ENCODE measurements around the gene FADD. TPM values are rescaled to one million over a fixed set of nuclear protein-coding genes. Genes with fewer than 3 reads are reported as not detected.
"Not testable (repeated sequence)": the region's sequence is repeated elsewhere in the genome, so short reads cannot be mapped to it uniquely, and the experiment has no call there.

The FADD gene
- total RNA-seq, 2 experiments from 2014 or later: 37.7 to 38.8 TPM

DNA sequence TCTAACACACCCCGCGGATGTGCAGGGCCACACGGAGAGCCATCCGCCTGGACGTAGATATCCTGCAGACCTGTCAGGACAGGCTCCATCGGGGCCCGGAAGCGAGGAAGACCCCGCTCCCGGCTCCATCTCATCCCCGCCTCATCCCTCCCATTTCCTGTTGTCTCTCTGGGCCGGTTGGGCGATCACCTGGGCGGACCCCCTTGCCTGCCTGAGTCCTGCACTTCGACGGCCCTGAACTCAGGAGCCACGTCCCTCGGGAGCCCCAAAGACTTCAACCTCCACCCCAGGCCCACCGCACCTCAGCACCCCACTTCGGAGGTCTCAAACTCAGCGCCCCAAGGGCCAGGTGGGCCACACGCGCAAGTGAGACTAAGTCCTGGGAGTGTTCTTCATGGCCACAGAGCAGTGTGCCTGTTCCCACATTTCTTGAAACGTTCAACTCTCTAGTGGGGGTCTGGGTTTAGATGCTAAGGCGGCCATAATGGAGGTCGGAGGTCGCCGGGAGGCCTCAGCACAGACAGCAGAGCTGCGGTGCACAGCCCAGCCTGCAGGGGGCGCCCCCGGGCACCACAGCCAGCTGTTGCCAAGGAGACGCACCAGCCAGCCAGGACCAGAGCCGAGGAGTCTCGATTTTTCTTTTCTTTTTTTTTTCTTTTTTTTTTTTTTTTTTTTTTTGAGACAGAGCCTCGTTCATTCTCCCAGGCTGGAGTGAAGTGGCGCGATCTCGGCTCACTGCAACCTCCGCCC is 26.0 kb upstream of the FADD start:
- CTCF ChIA-PET: interaction anchor here (0.6 to 1.5 kb wide), 5 partner anchors 21 to 502 kb away, joined by 3 to 4 read pairs (median 3); no protein-coding TSS in a partner anchor
- POLR2A ChIA-PET: no interaction called here

DNA sequence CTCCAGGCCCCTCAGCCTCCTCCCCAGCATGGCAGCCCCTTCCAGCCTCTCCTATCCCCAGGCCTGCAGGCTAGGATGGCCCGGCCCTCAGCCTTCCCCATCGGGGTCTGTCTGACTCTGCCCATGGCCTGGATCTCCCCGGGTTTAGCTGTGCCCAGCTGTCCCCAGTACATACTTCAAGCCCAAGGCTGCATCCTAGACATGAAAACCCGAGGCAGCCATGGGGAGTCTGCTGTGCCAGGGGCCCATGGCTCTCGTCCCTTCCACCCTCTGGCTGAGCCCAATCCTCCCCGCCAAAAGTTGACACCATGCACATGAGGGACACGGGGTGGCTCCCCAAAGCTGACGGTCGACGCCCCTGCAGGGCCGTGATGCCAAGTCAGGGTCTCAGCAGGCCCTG is 22.2 kb upstream of the FADD start:
- CTCF ChIA-PET: no interaction called here
- POLR2A ChIA-PET: no interaction called here

DNA sequence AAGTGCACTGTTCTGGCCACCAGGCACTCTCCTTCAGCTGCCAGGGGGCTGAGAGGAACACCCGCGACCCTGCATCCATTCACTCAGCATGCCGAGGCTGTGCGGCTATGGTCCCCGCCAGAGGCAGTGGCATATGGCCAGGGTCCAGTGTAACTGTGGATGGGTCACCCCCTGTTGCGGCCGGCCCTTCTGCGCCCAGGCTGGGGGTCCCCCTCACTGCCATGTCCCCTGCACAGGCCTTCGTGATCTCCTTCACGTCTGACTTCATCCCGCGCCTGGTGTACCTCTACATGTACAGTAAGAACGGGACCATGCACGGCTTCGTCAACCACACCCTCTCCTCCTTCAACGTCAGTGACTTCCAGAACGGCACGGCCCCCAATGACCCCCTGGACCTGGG is 20.8 kb upstream of the FADD start:
- CTCF ChIA-PET: no interaction called here

DNA sequence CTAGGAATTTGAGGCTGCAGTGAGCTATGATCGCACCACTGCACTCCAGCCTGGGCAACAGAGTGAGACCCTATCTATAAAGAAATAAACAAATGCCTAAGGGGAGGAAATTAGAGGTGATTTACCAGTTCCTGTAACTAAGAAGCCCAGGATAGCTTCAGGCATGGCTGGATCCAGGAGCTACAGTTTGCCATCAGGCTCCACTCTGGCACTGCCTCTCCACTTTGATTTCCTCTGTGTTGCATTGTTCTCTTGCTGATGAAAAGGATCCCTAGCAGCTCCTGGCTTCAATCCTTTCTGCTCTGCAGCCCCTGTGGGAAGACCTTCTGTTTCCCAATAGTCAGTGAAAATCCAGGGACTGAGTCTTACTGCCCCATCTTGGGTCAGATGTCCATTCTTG is 20.1 kb upstream of the FADD start:
- ChIA-PET POLR2A (no interaction called here), CTCF (no interaction called here)

More for the DNA sequence above, 20.8 kb upstream of the FADD start:
- POLR2A ChIA-PET: no interaction called here

DNA sequence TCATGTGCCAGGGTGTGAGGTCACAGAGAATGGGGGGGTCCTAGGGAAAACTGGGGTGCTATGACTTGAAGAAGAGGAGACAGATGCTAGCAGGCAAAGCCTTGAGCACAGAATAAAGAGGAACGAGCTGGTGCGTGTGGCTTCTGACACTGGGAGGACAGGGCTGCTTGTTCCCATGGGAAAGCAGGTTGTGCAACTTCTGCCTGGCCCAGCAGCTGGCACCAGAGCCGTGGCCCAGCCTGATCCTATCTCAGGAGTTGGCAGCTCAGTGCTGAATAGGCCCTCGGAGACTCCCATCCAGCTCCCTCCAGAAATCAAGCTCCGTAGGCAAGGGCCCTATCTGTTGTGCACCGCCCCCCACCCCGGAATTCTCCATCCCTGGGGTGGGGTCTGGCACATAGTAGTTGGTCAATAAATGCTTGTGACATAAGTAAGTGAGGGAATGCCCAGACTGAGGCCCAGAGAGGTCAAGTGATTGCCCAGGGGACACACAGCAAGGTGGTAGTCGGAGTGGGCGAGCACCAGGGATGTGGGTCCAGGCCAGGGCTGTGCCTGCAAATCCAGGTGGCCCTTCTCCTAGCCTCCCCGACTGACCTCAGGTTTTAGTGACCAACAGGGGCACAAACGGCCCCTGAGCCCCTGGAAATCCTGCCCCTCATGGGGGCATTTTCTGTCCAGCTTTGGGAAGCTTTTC is 19.5 kb upstream of the FADD start:
- ChIA-PET POLR2A (interaction anchor here (0.5 kb wide), 1 partner anchor 213 kb away, joined by 5 read pairs; no protein-coding TSS in a partner anchor), CTCF (no interaction called here)

DNA sequence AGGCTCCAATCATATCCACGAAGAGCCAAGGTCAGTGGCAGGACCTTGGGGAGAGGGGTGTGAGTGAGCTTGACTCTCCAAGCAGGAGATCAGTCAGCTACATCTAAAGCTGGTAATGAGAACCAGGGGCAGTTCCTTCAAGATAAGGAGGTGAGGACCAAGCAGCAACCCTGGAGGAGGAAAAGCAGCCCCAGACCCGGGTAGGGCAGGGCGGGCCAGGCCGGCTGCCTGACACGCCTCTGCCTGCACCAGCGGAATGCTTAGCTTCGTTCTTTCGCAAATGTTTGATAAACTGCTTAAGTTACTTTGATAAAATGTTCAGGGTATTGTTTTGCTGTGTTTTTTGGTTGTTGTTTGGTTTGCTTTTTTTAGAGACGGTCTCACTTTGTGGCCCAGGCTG is 18.7 kb upstream of the FADD start:
- POLR2A ChIA-PET: interaction anchor here (0.5 kb wide), 1 partner anchor 212 kb away, joined by 5 read pairs; no protein-coding TSS in a partner anchor
- CTCF ChIA-PET: no interaction called here

DNA sequence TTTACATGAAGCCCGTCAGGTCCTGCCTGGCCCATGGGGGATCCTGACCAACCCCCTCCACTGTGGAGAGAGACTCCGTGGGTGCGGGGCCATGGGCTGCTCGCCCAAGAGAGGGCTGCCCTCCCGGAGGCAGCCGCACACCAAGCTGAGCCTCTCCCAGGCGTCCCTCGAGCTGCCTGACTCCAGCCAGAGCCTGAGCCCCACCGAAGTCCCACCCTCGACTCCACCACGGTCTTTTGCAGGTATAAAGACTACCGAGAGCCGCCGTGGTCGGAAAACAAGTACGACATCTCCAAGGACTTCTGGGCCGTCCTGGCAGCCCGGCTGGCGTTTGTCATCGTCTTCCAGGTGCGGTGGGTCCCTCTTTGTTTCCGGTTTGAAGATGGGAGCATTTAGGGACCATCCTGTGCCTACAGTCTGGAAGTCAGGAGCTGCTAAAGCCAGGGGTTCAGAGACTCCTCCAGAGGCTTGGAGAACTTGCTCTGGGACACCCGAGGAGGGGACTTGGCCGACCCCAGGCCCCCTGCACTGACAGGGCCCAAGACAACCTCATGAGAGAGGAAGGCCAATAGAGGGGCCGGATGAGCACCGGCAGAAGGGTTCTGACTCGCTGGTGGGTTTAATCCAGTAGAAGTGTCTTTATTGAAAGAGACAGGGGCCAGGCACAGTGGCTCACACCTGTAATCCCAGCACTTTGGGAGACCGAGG is 17.6 kb upstream of the FADD start:
- ChIA-PET CTCF (interaction anchor here (0.7 kb wide), 1 partner anchor 11 kb away, joined by 6 read pairs; no protein-coding TSS in a partner anchor), POLR2A (no interaction called here)

DNA sequence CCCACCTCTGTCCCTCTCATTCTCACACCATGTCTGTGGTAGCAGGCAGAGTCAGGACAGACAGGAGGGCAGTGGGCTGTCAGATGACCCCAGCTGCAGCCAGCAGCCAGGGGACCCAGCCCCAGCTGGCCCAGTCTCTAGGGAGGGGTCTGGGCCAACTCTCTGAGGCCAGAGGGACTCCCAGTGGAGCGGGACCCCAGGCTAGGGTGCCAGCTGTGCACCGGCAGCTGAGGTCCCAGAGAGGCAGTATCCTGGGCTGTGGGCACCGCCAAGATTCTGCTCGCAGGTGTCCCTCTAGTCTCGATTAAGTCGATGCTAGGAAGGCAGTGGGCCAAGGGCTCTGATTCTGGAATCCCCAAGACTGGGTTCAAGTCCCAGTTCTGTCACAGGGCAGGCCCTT is 16.7 kb upstream of the FADD start:
- POLR2A ChIA-PET: no interaction called here
- CTCF ChIA-PET: interaction anchor here (0.7 kb wide), 1 partner anchor 10 kb away, joined by 6 read pairs; no protein-coding TSS in a partner anchor

DNA sequence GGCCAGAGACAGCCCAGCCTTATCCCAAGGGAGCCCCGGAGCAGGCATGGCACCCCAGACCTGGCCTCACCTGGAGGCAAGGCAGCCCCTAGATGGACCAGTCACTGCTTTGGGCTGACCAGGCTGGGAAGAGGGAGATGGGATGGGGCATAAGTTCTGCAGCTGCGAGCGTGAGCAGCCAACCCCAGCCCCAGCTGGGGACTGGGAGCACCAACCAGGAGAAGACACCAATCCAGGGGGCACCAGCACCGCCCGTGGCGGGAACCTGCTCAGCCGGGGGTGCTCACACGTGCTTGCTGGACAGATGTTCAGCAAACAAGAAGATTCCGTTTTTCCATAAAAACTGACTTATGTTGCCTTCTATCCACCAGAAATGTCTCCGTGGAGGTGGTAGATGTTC is 16.2 kb upstream of the FADD start:
- POLR2A ChIA-PET: no interaction called here
- CTCF ChIA-PET: no interaction called here

DNA sequence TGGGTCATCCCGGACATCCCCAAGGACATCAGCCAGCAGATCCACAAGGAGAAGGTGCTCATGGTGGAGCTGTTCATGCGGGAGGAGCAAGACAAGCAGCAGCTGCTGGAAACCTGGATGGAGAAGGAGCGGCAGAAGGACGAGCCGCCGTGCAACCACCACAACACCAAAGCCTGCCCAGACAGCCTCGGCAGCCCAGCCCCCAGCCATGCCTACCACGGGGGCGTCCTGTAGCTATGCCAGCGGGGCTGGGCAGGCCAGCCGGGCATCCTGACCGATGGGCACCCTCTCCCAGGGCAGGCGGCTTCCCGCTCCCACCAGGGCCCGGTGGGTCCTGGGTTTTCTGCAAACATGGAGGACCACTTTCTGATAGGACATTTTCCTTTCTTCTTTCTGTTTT is 15.3 kb upstream of the FADD start:
- CTCF ChIA-PET: no interaction called here
- POLR2A ChIA-PET: no interaction called here

DNA sequence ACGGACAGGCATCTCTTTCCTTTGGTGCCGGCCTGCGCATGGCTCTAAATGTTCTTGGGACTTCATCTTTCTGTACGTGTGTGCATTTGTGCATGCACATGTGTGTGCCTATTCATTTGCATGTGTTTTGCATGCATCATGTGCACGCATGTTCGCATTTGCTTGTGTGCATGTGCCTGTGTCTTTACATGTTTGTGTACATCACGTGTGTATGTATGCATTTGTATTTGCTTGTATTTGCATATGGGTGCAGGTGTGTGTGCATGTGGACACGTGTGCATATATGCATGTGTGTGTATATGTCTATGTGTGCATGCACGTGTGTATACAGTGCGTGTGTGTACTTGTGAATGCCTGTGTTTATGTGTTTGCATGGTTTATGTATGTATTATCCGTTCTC is 13.5 kb upstream of the FADD start:
- ChIA-PET CTCF (no interaction called here), POLR2A (no interaction called here)

DNA sequence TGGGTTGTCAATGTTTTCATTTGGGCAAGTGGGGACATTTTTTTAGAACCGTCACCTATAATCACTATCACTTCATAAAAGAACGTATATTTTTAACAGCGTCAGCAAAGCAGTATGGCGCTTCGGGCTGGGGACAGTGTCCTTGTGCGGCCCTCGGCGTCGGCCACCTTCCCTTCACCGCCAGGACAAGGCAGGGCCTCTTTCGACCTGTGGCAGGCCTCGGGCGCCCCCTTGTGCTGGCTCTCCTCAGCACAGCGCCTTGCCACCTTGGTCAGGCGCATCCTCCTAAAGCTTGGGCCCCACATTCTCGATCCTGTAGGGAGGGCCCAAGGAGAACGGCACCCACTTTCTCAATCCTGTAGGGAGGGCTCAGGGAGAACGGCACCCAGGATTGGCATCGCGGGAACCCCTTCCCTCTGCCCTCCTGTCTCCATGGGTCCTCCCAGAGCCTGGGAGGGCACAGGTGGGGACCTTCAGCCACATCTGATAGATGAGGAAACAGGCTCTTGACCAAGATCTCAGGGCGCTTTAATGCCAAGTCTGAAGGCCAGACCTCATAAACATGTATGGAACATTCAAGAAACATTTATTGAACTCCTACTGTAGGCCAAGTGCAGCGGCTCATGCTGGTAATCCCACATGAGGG is 11.5 kb upstream of the FADD start:
- POLR2A ChIA-PET: no interaction called here
- CTCF ChIA-PET: interaction anchor here (1.0 kb wide), 1 partner anchor 262 kb away, joined by 3 read pairs; no protein-coding TSS in a partner anchor

DNA sequence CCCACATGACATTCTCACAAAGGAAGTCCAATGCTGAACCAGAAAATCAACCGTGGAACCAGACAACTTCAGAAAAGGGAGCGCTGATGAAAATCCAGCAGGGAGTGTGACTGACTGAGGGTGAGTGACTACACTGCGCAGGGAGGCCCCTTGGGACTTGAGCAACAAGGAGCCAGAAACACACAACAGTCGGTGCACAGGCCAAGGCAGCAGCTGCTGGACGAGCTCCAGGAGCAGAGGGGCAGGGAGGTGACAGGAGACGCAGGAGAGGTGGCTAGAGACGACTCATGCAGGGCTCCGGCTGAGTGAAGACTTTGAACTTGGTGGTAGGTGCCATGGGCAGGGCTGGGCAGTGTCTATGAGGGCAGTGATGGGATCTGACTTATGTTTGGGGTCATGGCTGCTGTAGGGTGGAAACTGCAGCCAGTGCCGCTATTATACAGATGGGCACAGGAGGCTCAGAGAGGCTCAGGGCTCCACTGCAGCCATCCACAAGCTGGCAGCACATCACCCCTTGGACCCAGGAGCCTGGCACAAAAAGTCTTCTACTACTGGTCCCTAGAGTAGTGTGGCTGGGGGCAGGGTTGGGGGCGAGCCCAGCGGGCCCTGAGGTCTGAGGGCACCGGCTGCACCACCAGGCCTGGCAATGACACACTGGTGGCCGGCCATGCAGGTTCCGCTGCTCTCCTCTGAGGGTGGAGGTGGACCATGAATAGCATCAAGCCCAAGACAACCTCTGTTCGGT is 10.3 kb upstream of the FADD start:
- ChIA-PET CTCF (no interaction called here), POLR2A (no interaction called here)

DNA sequence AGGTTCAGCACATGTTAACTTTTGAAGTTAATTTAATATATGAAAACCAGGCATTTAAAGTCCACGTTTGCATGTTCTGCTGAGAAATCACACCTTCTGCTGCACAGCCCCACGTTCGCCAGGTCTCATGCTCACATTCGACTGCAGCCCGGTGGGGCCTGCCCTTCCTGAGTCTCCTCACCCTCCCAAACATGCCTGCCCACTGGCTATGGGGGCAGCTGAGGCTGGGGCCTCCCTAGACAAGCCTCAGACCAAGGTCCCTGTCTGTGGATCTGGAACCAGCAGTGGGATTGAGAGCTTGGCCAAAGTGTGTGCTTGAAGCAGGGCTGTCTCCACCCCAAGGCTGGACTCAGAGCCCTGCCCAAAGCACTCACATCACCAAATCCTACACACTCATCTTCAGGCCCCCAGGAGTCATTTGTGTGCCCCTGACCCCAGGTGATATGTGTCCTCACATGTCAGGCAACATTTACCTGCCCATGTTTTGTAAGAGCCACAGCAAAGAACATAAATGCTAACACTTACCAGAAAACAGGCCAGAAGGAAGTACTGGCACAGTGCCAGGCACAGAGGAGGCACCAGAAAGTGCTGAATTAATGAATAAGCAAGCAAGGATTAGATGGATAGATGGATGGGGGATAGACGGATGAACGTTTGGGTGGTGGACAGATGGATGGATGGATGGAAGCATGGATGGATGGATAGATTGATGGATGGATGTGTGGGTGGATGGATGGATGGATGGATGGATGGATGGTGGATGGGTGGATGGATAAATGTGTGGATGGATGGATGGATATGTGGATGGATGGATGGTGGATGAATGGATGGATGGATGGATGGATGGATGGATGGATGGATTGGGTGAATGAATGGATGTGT is 9.4 kb upstream of the FADD start:
- ChIA-PET CTCF (no interaction called here), POLR2A (no interaction called here)

DNA sequence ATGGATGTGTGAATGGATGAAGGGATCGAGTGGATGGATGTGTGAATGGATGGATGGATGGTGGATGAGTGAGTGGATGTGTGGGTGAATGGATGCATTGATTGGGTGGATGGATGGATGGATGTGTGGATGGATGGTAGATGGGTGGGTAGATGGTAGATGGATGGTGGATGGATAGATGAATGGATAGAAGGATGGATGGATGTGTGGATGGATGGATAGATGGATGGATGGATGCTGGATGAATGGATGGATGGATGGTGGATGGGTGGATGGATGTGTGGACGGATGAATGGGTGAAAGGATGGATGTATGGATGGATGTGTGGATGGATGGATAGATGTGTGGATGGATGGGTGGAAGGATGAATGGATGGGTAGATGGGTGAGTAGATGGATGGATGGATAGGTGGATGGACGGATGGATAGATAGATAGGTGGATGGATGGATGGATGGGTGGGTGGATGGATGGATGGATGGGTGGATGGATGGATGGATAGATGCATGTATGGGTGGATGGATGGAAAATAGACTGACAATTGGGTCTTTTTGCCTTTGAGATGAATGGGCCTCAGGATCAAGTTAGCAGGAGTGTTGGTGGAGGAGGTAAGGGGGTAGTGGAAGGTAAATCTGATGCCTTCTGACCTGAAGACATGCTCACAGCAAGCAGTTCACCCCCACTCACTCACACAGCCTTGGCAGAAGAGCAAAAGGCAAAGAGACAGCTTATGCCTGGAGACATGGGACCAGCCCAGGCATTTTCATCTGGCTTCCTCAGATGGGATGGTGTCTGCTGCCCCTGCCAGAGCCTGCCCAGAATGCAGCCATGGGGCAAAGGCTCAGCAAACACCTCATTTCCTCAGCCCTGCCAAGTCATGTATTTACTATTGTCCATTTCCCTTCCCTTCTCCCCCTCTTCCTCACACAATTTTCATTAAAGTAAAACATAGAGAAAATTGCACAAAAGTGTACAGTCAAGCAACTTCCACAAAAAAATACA is 8.0 kb upstream of the FADD start:
- POLR2A ChIA-PET: no interaction called here
- CTCF ChIA-PET: interaction anchor here (1.2 to 1.3 kb wide), 2 partner anchors 9 to 285 kb away, joined by 3 read pairs; no protein-coding TSS in a partner anchor

DNA sequence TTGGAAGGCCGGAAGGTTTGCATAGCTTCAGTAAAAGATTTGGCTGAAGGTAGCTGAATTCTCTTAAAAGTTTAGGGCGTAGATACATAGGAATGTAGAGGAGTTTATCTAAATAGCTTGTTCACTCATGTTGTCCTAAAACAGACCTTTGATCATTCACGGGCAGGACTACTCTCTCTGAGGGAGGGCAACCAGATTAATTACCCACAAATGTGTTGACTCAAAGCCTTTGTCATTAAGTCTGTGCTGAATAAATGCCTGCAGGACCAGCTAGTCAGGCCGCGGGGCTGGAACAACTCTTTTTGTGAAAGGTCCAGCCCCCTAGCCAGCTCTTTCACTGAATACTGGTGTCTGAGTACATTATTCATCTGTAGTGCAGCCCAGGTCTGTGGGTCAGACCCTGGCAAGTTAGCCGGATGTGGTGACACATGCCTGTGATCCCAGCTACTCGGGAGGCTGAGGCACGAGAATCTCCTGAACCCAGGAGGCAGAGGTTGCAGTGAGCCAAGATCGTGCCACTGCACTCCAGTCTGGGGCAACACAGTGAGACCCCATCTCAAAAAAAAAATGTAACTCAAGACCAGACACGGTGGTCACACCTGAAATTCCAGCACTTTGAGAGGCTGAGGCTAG is 2.8 kb upstream of the FADD start:
- POLR2A ChIA-PET: no interaction called here

DNA sequence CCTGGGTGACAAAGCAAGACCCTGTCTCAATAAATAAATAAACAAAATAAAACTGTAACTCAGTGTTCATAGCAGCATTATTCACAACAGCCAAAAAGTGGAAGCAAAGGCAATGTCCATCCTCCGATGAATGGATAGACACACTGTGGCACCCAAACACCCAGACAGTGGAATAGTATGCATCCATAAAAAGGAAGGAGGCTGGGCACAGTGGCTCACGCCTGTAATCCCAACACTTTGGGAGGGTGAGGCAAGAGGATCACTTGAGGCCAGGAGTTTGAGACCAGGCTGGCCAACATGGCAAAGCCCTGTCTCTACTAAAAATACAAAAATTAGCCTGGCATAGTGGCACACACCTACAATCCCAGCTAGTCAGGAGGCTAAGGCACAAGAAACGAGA is 2.0 kb upstream of the FADD start:
- CTCF ChIA-PET: not testable (repeated sequence)
- POLR2A ChIA-PET: interaction anchor here (0.6 kb wide), 1 partner anchor 42 kb away, joined by 4 read pairs; no protein-coding TSS in a partner anchor

More for the DNA sequence above, 2.8 kb upstream of the FADD start:
- CTCF ChIA-PET: interaction anchor here (0.7 kb wide), 1 partner anchor 281 kb away, joined by 3 read pairs; no protein-coding TSS in a partner anchor
